GM12873 (cell line): ENCODE results near the gene MS4A15.

Source experiments
- CTCF ChIP-seq: IDR thresholded peaks from 2 replicates; pipeline ENCODE4 v1.5.1; 2012; ENCODE audit warnings: low read depth, mild to moderate bottlenecking, moderate library complexity, low read length, control low read depth; ENCODE audit not compliant: insufficient read depth; ENCODE audit errors: missing control alignments

MS4A15 gene

GRCh38 chr11:60810569-60810968, 53.9 kb downstream of the MS4A15 start:
- no peak for TF ChIP-seq CTCF

DNA sequence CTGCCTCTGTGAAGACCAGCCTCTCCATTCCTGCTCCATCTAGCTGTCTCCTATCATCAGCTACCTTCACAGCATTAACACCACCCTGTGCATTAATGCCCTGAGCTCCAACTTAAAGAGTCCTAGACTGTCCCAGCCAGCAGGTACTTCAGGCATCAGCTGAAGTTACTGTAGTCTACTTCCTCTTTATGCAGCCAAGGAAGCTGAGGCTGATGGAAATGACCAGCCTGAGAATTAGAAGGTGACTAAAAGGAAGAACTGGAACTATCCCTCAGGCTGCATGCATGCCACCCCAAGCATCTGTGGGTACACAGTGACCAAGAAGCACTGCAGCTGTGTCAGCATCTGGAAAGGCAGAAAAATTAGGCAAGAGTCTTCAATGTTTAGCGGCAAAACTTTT, 56.7 kb downstream of the MS4A15 start:
- TF ChIP-seq CTCF, result no peak

DNA sequence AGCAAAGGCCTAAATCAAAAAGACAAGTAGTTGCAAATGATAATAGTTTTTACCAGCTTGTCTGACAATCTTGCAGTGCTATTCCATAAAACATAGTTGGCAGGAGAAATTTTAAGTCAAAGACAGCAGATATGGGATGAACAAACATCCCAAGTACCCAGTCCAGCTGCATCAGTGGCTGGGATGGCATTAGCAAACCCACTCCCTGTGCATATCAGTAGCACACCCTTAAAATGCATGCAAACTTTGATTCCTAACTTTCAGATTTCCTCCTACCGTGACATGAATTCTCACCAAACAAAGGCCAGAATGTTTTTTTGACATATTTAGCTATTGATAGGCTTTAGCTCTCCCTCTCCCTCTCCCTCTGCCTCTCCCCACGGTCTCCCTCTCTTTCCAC, 57.4 kb downstream of the MS4A15 start:
- no peak for TF ChIP-seq CTCF

GRCh38 chr11:60816590-60817157, 60.0 kb downstream of the MS4A15 start:
- TF ChIP-seq CTCF, result no peak

- no peak for TF ChIP-seq CTCF
These were observed 61.4 kb downstream of the MS4A15 start for GRCh38 chr11:60818057-60818456.

GRCh38 chr11:60821827-60822599, 65.3 kb downstream of the MS4A15 start:
- no peak for TF ChIP-seq CTCF

- no peak for TF ChIP-seq CTCF
These were observed 68.5 kb downstream of the MS4A15 start for GRCh38 chr11:60825118-60825517.
